ENCODE data around the gene CASK. TPM values are rescaled to one million over a fixed set of nuclear protein-coding genes. Genes with fewer than 3 reads are reported as not detected.
"Not testable (repeated sequence)": the region's sequence is repeated elsewhere in the genome, so short reads cannot be mapped to it uniquely, and the experiment has no call there.

Gene CASK
- total RNA-seq, 2 donors from 2014 or later: 35.6 to 95.6 TPM

DNA sequence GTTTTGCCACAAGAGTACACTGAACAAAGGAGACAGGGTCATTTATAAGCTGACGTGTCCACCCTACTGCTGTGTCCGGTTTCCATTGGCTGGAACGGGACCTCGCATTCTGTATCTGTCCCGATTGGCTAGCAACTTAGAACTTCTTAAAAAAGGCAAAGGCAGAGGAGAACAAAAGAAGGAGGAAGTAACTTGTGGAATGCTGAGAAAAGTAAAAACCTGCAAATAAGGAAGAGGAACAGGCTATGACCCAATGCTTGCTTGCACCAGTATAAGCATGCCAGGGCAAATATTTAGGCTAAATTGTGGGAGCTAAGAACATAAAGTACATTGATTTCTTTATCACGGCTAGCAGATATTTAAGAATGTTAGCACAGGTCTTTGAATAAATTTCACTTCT is 203.7 kb downstream of the CASK start:
- ATAC-seq (replicated peaks); H3K9me3 Mint-ChIP-seq; H3K27me3 Mint-ChIP-seq; H3K27ac Mint-ChIP-seq: not testable (repeated sequence)
- peak overlapping the region; percentile 25 for H3K4me3 Mint-ChIP-seq
- peaks cover 22% of the 10 kb centered on the region for H3K36me3 Mint-ChIP-seq (ENCODE audit: low read depth)
- peaks cover 26% of the 10 kb centered on the region for H3K4me1 Mint-ChIP-seq

DNA sequence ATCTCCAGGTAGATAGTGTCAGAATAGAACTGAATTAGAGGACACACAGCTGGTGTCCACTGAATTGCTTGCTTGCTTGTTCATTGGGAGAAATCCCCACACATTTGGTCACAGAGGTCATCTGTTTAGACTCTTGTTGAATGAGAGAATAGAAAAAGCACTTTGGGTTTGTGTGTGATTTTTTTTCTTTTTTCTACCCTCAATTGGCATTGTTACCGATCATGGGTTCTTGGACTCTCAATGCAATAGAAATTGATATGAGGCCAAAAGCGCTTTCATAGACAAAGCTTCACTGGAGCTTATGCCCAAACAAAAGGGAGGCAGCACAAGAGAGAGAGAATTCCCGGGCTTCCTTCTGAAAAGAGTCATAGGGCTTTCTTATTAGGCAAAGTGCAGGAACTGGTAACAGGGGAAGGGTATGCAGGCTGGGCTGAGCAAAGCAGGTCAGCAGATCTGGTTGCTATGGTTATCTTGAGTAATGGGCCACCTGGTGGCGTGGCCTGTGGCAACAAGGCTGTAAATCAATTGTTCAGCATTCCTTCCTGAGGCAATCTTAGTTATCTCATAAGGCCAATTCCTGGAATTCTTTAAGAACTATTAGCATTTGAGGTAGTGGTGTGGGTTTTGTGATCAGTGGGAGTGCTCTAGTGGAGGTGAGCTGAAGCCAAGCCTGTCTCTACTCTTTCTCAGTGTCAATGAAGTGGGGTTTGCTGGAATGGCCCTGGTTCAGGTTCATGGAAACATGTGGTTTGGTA is 204.7 kb downstream of the CASK start:
- H3K27me3 Mint-ChIP-seq: no peaks in the 10 kb centered on the region
- no peak for ATAC-seq (replicated peaks)
- H3K27ac Mint-ChIP-seq: no peak overlapping the region
- peaks cover 3% of the 10 kb centered on the region for H3K9me3 Mint-ChIP-seq
- no peak overlapping the region for H3K4me3 Mint-ChIP-seq
- H3K36me3 Mint-ChIP-seq (ENCODE audit: low read depth): peaks cover 29% of the 10 kb centered on the region
- H3K4me1 Mint-ChIP-seq: peaks cover 32% of the 10 kb centered on the region

DNA sequence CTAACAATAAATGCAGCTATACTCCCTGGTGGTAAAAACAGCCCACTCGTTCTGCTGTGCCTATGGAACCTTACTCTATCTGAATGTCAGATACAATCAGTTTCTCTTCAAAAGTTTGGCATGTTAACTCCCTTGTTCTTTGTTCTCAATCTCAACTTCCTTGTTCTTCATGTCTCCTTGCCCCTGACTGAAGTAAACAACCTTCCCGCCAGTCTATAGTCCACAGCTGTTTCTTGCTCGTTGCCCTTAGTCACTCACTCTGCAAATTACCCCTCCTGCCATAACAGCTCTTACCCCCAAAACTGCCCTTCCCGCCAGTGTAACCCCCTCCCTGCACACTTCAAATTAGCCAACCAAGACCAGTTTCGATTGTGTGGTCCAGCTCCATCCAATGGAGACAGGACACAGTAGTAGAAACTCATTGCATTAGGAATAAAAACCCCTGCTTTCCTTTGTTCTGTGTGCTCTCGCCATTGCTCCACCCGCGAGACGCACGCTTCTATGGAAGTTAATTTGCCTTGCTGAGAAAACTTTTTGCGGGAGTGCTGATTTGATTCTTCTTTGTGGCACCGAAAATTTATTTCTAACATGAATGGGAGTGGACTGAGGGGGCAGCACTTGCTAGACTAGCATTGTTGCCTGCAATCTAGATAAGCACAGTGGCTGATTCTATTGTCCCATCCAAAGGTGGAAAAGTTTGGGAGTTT is 206.4 kb downstream of the CASK start:
- ATAC-seq (replicated peaks): no peak
- H3K4me1 Mint-ChIP-seq: peaks cover 26% of the 10 kb centered on the region
- H3K27ac Mint-ChIP-seq: no peak overlapping the region
- H3K27me3 Mint-ChIP-seq: no peaks in the 10 kb centered on the region
- no peak overlapping the region for H3K4me3 Mint-ChIP-seq
- H3K36me3 Mint-ChIP-seq (ENCODE audit: low read depth): peaks cover 30% of the 10 kb centered on the region
- H3K9me3 Mint-ChIP-seq: peaks cover 3% of the 10 kb centered on the region

DNA sequence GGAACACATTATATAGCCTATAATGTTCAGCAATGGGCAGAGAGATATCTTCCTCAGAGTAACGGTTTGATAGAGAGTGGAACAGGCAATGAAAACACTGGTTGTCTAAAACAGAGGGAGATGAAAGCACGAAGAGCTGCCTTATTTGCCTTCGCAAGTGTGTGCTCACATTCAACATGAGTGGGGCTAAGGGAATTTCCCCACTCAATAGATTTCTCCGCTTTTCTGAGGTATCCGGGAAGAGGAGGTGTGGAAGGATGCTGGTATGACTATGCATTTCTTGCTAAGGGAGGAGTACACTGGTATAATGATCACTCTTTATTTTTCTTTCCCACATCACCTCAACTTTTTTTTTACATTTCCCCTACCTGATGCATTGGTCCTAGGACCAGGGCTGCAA is 207.1 kb downstream of the CASK start:
- H3K9me3 Mint-ChIP-seq: peaks cover 3% of the 10 kb centered on the region
- no peak overlapping the region for H3K4me3 Mint-ChIP-seq
- H3K4me1 Mint-ChIP-seq: peaks cover 22% of the 10 kb centered on the region
- H3K27ac Mint-ChIP-seq: no peak overlapping the region
- peaks cover 30% of the 10 kb centered on the region for H3K36me3 Mint-ChIP-seq (ENCODE audit: low read depth)
- no peaks in the 10 kb centered on the region for H3K27me3 Mint-ChIP-seq
- peak; percentile 66 for ATAC-seq (replicated peaks)

DNA sequence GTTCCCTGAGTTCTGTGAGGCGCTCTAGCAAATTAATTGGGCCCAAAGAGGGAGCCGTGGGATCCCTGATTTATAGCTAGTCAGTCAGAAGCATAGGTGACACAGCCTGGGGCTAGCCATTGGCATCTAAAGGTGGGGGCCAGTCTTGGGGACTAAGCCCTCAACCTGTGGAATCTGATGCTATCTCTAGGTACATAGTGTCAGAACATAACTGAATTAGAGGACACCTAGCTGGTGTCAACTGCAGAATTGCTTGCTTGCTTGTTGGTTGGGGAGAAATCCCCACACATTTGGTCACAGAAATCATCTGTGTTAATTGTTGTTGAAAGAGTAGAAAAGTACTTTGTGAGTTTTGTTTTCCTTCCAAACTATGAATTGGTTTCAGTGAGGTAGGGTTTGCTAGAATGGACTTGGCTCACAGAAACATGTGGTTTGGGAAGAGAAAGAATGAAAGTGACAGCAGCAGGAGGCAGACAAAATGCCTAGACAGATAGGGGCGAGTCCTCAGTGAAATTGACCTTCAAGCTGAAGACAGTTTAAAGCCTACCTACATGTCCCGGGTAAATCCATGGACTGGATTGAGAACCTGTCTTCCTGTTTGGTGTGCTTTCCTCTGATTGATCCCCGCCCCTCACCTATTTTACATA is 212.2 kb downstream of the CASK start:
- no peak overlapping the region for H3K27ac Mint-ChIP-seq
- H3K36me3 Mint-ChIP-seq (ENCODE audit: low read depth): peaks cover 21% of the 10 kb centered on the region
- no peaks in the 10 kb centered on the region for H3K27me3 Mint-ChIP-seq
- ATAC-seq (replicated peaks): peak; percentile 39
- H3K9me3 Mint-ChIP-seq: no peaks in the 10 kb centered on the region
- H3K4me3 Mint-ChIP-seq: no peak overlapping the region
- peaks cover 17% of the 10 kb centered on the region for H3K4me1 Mint-ChIP-seq

DNA sequence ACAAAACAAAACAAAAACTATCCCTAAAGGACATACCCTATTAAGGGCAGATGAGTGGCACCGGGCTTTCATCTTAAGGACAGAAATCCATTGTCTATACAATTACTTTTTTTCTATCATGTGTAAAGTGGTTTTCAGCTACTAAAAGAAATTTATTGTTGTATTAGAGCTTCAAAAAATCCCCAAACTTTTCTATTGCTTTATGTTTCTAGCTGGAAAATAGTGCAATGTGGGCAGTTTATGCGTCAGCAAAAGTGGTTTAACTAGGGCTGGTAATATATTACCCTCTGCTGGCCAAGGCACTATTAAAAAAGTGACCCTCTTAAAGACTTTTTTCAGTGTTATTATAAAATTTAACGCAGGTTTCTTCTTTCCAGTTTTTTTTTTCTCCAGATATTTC is 214.9 kb downstream of the CASK start:
- H3K4me1 Mint-ChIP-seq: peaks cover 25% of the 10 kb centered on the region
- ATAC-seq (replicated peaks): no peak
- no peak overlapping the region for H3K27ac Mint-ChIP-seq
- H3K27me3 Mint-ChIP-seq: no peaks in the 10 kb centered on the region
- H3K36me3 Mint-ChIP-seq (ENCODE audit: low read depth): peaks cover 13% of the 10 kb centered on the region
- H3K9me3 Mint-ChIP-seq: no peaks in the 10 kb centered on the region
- H3K4me3 Mint-ChIP-seq: no peak overlapping the region

DNA sequence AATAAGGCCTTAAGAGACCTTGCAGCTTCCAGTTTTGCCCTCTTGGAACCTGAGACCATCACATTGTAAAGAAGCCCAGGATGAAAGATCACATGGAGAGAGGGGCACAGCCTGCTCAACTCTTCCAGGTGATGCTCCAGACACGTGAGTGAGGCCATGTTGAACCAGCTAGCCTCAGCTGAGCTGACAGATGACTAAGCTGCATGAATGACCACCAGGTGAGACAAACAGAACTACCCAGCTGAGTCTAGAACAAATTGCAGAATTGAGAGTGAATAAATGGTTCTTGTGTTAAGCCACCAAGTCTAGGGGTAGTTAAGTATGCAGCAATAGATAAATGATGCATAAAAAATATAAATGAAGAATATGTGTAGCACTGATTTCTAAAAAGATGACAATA is 216.1 kb downstream of the CASK start:
- Mint-ChIP-seq H3K27me3 (no peaks in the 10 kb centered on the region), H3K9me3 (no peaks in the 10 kb centered on the region), H3K4me3 (no peak overlapping the region), H3K36me3 (ENCODE audit: low read depth) (peaks cover 17% of the 10 kb centered on the region), H3K27ac (no peak overlapping the region), H3K4me1 (peaks cover 21% of the 10 kb centered on the region)
- peak; percentile 18 for ATAC-seq (replicated peaks)

DNA sequence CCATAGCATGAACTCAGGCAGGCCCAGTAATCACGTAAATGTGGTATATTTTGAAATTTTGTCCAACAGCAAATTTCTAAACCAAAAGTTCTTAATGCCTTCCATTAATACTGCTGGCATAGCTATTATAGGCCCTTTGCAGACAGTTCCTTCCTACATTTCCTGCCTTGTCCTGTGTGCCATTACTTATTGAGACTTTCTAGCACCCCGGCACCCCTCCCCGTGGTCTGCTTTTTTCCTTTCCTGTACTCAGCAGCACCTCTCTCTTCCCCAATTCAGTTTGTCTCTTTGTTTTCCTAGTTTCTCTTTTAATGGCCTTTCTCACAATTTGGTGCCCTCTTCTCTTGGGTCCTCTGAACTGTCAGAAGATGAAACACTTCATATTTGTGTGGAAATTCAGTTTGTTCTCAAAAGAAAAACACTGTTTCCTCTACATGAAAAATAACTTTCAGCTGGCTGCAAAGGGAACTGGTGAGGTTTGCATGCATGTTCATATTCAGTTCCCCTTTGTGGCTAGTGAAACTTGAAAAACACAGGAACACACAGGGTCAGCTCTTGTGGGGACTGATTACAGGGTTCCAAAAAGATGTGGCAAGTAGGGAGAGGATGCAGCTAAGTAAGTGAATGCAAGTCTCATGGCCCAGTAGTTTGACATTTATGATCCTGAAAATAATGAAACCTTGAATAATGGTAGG is 217.5 kb downstream of the CASK start:
- H3K4me1 Mint-ChIP-seq: peaks cover 18% of the 10 kb centered on the region
- H3K27ac Mint-ChIP-seq: no peak overlapping the region
- no peak for ATAC-seq (replicated peaks)
- H3K36me3 Mint-ChIP-seq (ENCODE audit: low read depth): peaks cover 21% of the 10 kb centered on the region
- H3K4me3 Mint-ChIP-seq: no peak overlapping the region
- no peaks in the 10 kb centered on the region for H3K27me3 Mint-ChIP-seq
- no peaks in the 10 kb centered on the region for H3K9me3 Mint-ChIP-seq

DNA sequence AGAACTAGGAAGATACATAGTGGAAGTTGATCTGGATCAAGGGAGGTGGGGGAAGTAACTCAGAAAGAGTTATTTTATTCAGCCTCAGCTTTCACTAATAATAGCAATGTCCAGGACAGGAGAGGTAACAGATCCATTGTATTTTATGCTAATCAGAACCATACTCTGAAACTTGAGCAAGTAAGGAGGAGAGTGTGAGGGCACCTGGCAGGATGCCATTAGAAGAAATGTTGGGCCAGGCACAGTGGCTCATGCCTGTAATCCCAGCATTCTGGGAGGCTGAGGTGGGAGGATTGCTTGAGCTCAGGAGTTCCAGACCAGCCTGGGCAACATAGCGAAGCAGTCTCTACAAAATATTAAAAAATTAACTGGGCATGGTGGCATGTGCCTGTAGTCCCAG is 218.3 kb downstream of the CASK start:
- Mint-ChIP-seq H3K27ac (peak overlapping the region; percentile 68), H3K9me3 (no peaks in the 10 kb centered on the region), H3K27me3 (no peaks in the 10 kb centered on the region), H3K4me3 (no peak overlapping the region), H3K4me1 (peaks cover 18% of the 10 kb centered on the region), H3K36me3 (ENCODE audit: low read depth) (peaks cover 21% of the 10 kb centered on the region)
- ATAC-seq (replicated peaks): no peak

DNA sequence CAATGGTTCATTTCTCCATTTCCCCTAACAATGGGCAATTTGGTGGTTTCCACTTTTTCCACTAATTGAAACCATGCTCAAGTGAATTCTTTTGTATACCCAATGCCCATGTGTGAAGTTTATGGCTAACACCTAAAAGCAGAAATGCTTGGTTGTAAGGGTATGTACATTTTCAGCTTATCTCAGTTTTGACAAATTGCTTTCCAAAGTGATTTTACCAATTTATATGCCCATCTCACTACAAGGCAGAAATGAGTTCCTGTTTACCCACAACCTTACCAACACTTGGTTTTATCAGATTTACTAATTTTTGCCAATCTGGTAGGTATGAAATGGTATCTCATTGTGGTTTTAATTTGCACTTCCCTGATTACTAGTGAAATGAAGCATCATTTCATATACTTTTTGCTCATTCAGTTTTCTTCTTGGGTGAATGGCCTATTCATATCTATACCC is 219.8 kb downstream of the CASK start:
- no peak overlapping the region for H3K27ac Mint-ChIP-seq
- no peak overlapping the region for H3K4me3 Mint-ChIP-seq
- H3K4me1 Mint-ChIP-seq: peaks cover 18% of the 10 kb centered on the region
- H3K27me3 Mint-ChIP-seq: no peaks in the 10 kb centered on the region
- peaks cover 21% of the 10 kb centered on the region for H3K36me3 Mint-ChIP-seq (ENCODE audit: low read depth)
- peak; percentile 78 for ATAC-seq (replicated peaks)
- H3K9me3 Mint-ChIP-seq: no peaks in the 10 kb centered on the region

DNA sequence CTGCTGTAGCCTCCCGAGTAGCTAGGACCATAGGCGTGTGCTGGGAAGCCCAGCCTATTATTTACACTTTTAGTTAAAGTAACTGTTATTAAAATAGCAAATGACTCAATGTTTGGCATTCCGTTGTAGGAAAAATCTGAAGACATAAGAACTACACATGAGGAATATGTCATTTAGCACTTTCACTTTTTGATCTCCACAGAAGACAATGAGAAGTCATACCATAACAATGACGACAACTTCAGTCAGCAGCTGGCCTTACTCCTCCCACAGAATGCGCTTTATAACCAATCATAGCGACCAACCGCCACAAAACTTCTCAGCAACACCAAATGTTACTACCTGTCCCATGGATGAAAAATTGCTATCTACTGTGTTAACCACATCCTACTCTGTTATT is 227.9 kb downstream of the CASK start:
- Mint-ChIP-seq H3K36me3 (ENCODE audit: low read depth) (peaks cover 20% of the 10 kb centered on the region), H3K27me3 (no peaks in the 10 kb centered on the region), H3K4me3 (peak overlapping the region; percentile 11), H3K27ac (no peak overlapping the region), H3K9me3 (peaks cover 3% of the 10 kb centered on the region), H3K4me1 (peaks cover 14% of the 10 kb centered on the region)
- peak; percentile 82 for ATAC-seq (replicated peaks)

DNA sequence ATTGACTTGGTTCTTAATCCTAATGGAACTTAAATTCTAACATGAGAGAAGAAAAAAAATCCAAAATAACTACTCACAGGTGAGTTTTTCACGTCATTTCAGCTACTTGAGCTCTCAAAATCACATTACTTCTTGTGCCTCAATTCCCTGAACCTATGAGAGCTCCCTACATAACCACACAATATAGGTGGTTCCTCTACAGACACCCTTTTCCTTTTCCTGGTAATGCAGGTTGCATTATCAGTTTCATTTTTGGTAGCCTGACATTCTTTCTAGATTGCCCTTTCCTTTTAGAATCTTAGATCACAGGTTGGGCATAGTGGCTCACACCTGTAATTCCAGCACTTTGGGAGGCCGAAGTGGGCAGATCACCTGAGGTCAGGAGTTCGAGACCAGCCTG is 230.3 kb downstream of the CASK start:
- Mint-ChIP-seq H3K4me1 (peaks cover 14% of the 10 kb centered on the region), H3K36me3 (ENCODE audit: low read depth) (peaks cover 15% of the 10 kb centered on the region), H3K27me3 (no peaks in the 10 kb centered on the region), H3K27ac (no peak overlapping the region), H3K9me3 (peaks cover 3% of the 10 kb centered on the region), H3K4me3 (peak overlapping the region; percentile 11)
- ATAC-seq (replicated peaks): no peak

DNA sequence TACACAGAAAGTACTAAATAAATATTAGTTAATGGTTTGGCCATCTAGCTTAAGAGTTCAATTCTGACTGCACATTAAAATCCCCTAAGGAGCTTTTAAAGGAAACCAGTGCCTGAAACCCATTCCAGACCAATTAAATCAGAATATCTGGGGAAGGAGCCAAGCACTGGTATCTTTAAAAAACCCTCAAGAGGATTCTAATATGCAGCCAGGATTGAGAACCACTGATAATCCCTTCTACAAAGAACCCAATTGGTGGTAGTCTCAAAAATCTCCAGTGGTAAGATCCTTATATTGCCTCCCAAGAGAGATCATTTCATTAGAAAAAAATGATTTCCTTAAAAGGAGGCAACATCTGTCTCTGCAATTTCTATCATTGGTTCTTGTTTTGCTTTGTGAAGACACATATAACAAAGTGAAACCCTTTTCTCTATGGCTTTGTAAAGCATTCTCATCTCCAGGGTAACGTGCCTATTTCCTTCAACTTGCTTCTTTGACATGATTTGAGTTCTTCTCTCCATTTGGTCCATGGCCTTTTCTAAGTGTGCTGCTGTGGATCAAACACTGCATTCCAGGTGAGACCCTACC is 231.1 kb downstream of the CASK start:
- peaks cover 3% of the 10 kb centered on the region for H3K9me3 Mint-ChIP-seq
- H3K36me3 Mint-ChIP-seq (ENCODE audit: low read depth): peaks cover 15% of the 10 kb centered on the region
- H3K4me1 Mint-ChIP-seq: peaks cover 16% of the 10 kb centered on the region

DNA sequence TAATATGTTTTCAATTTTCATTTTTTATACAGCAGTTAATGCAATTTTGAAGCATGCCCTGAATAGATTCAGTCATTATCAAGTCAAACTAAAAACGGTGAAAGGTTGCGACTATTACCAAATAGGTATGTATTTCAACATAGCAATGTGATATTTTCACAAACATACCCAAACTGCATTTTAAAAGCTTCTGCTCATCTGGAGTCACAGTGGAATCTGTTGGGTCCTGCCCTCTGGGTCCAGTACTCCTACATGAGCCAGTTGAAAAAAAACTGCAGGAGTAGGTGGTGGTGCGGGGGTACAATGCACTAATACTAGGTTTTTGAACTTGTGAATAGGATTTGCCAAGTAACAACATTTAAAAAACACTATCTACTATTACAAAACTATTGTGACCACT is 233.6 kb downstream of the CASK start:
- no peaks in the 10 kb centered on the region for H3K27me3 Mint-ChIP-seq
- H3K4me3 Mint-ChIP-seq: no peak overlapping the region
- no peak overlapping the region for H3K27ac Mint-ChIP-seq
- peaks cover 6% of the 10 kb centered on the region for H3K36me3 Mint-ChIP-seq (ENCODE audit: low read depth)
- no peaks in the 10 kb centered on the region for H3K9me3 Mint-ChIP-seq
- H3K4me1 Mint-ChIP-seq: peaks cover 12% of the 10 kb centered on the region
- no peak for ATAC-seq (replicated peaks)

More for the DNA sequence above, 231.1 kb downstream of the CASK start:
- Mint-ChIP-seq H3K27ac (no peak overlapping the region), H3K27me3 (no peaks in the 10 kb centered on the region), H3K4me3 (no peak overlapping the region)
- ATAC-seq (replicated peaks): no peak

Data from activated T-helper 17 cell treated with anti-CD3 and anti-CD28 coated beads, Interleukin-2, amount 50 U/mL, for 72 hours (primary cell).